Colonic mucosa (tissue), 4 donors: Measurements from ENCODE around the gene SPOP. TPM values are rescaled to one million over a fixed set of nuclear protein-coding genes. Genes with fewer than 3 reads are reported as not detected.

Experiments
- DNase-seq: peaks from one replicate; pipeline ENCODE4 v3.0.0-alpha.2; 2020
- H3K27ac ChIP-seq: fragments of 200-600 bp; one replicate; pipeline ENCODE4 v1.8.0; 2021
- H3K27me3 ChIP-seq: fragments of 200-600 bp; one replicate; pipeline ENCODE4 v1.8.0; 2021
- H3K36me3 ChIP-seq: fragments of 200-600 bp; one replicate; pipeline ENCODE4 v1.8.0; 2021
- H3K4me1 ChIP-seq: fragments of 200-600 bp; one replicate; pipeline ENCODE4 v1.8.0; 2021; ENCODE audit warnings: mild to moderate bottlenecking
- H3K4me3 ChIP-seq: fragments of 200-600 bp; one replicate; pipeline ENCODE4 v1.8.0; 2021
- H3K9ac ChIP-seq, 2 donors: one replicate each; pipeline ENCODE4 v1.7.0; 2013; ENCODE audit warnings: control low read depth in 2 of 2, low read depth in 2 of 2, low read length in 2 of 2
- H3K9me3 ChIP-seq: fragments of 200-600 bp; one replicate; pipeline ENCODE4 v1.8.0; 2021
- intact Hi-C: fragments of 100-400 bp; cut with DNase I; formaldehyde crosslinking; loops from one replicate; pipeline ENCODE4 v1.14.1; 2022
- total RNA-seq, 2 donors: library from RNA; stranded (reverse); fragmentation: NEBNext Ultra II Directional in 1 of 2; extraction: Animal tissue kit (Norgen Biotek cat#: 25700) in 1 of 2; gene quantifications; one replicate each; pipeline ENCODE4 v1.2.1, GENCODE V29; 2021
- TF ChIP-seq, protein P1 (sequence below): fragments of 200-600 bp; IDR thresholded peaks from one replicate; pipeline ENCODE4 v1.8.0; 2022; ENCODE audit warnings: antibody characterized with exemption, mild to moderate bottlenecking
- donor health status: healthy.
- donor health status: DM: no; HTN: no; CAD: no.
- donor health status: DM: no; HTN: no; CAD: no.

Gene SPOP
- total RNA-seq, 2 donors from 2014 or later, result 60.5 to 83.2 TPM

DNA sequence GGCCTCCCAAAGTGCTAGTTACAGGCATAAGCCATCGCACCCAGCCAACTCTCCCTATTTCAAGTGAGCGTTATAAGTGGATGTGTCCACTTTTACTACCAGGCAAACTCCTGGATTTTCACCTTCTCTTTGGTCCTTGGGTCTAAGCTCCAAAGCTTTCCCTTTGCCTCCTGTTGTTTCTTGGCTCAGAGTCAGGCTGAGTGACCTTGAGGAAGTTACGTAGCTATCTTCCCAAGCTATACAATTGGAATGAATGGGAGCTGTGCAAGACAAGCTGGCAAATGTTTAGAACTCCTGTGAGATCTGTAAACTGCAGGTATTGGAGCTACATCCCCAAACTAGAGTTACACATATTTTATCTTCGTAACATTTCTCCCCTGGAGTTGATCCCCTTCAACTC, 81.9 kb downstream of the SPOP start:
- intact Hi-C loops, result no loop called here
- Histone ChIP-seq H3K36me3 (no peaks in the 10 kb centered on the region), H3K4me1 (no peaks in the 10 kb centered on the region), H3K4me3 (no peak overlapping the region), H3K27me3 (no peaks in the 10 kb centered on the region), H3K9ac (no peak overlapping the region), H3K9me3 (no peaks in the 10 kb centered on the region), H3K27ac (no peak overlapping the region)
- TF ChIP-seq, protein P1, sequence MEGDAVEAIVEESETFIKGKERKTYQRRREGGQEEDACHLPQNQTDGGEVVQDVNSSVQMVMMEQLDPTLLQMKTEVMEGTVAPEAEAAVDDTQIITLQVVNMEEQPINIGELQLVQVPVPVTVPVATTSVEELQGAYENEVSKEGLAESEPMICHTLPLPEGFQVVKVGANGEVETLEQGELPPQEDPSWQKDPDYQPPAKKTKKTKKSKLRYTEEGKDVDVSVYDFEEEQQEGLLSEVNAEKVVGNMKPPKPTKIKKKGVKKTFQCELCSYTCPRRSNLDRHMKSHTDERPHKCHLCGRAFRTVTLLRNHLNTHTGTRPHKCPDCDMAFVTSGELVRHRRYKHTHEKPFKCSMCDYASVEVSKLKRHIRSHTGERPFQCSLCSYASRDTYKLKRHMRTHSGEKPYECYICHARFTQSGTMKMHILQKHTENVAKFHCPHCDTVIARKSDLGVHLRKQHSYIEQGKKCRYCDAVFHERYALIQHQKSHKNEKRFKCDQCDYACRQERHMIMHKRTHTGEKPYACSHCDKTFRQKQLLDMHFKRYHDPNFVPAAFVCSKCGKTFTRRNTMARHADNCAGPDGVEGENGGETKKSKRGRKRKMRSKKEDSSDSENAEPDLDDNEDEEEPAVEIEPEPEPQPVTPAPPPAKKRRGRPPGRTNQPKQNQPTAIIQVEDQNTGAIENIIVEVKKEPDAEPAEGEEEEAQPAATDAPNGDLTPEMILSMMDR, result no peak
- no peak for DNase-seq

GRCh38 chr17:49595328-49595727, 82.6 kb downstream of the SPOP start:
- TF ChIP-seq, protein P1, result no peak
- Histone ChIP-seq H3K36me3 (no peaks in the 10 kb centered on the region), H3K4me1 (no peaks in the 10 kb centered on the region), H3K27me3 (no peaks in the 10 kb centered on the region), H3K4me3 (no peak overlapping the region), H3K9me3 (no peaks in the 10 kb centered on the region), H3K27ac (no peak overlapping the region), H3K9ac (no peak overlapping the region)
- intact Hi-C loops, result no loop called here
- DNase-seq, result no peak

DNA sequence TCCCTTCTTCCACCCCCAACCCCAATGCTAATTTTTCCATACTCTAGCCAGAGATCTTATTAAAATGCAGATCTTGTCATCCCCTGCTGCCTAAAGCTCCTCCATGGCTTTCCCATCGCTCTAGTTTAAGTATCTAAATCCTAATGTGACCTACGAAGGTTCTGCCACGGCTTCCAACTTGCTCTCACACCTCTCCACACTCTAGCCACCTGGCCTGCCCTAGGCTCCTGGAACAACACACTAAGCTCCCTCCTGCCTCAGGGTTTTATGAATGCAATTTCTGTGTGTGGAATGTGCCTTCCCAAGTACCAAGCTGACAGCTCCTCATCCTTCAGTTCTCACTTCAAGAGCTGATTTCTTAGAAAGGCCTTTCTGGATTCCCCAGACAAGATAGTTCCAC, 85.6 kb downstream of the SPOP start:
- Histone ChIP-seq H3K27me3 (no peaks in the 10 kb centered on the region), H3K36me3 (no peaks in the 10 kb centered on the region), H3K27ac (no peak overlapping the region), H3K9me3 (no peaks in the 10 kb centered on the region), H3K4me1 (no peaks in the 10 kb centered on the region), H3K4me3 (no peak overlapping the region), H3K9ac (no peak overlapping the region)
- DNase-seq, result no peak
- TF ChIP-seq, protein P1, result no peak
- intact Hi-C loops, result no loop called here

DNA sequence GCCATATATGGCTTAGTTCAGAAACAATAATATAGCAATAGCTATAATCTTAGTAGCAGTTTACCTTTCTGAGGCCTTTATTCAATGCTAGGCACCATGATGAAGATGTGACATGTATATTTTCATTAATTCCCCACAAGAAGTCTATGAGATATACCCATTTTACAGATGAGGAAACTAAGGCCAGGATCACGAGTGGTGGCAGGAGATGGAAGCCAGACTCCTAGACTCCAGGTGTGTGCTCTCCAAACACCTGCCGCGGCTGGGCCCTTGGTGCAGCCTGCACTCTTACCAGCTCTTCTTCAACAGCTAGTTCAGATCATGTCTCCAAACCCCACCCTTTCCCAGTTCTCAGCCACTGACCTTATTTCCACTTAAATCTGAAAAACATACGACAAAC, 87.0 kb downstream of the SPOP start:
- H3K27me3 ChIP-seq, result no peaks in the 10 kb centered on the region
- no peaks in the 10 kb centered on the region for H3K36me3 ChIP-seq
- H3K9ac ChIP-seq, result no peak overlapping the region
- no peak overlapping the region for H3K27ac ChIP-seq
- no peaks in the 10 kb centered on the region for H3K4me1 ChIP-seq
- intact Hi-C loops, result no loop called here
- H3K9me3 ChIP-seq, result no peaks in the 10 kb centered on the region
- no peak for DNase-seq
- TF ChIP-seq, protein P1, result no peak
- no peak overlapping the region for H3K4me3 ChIP-seq

DNA sequence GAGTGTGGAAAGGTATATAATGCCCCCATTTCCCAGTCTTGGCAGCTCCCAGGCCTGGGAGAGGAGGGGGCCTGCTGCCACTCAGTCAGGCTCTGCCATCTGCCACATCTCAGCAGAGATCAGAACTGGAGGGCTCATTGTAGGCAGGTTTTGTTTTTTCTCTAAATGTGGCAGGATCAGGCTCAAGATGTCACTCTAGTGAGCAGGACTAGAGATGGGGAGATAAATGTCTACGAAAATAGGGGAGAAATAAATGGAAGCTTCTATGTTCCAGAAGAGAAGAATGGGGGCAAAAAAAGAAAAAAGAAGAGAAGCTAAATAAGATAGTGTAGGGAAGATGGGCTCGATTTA, 88.3 kb downstream of the SPOP start:
- no peaks in the 10 kb centered on the region for H3K36me3 ChIP-seq
- DNase-seq, result no peak

More for the DNA sequence above, 88.3 kb downstream of the SPOP start:
- no peak overlapping the region for H3K4me3 ChIP-seq
- no peak overlapping the region for H3K27ac ChIP-seq
- no peak overlapping the region for H3K9ac ChIP-seq
- TF ChIP-seq, protein P1, result no peak
- intact Hi-C loops, result no loop called here
- no peaks in the 10 kb centered on the region for H3K4me1 ChIP-seq
- no peaks in the 10 kb centered on the region for H3K27me3 ChIP-seq
- H3K9me3 ChIP-seq, result no peaks in the 10 kb centered on the region
